ENCODE results near the gene FOXP1.

DNA sequence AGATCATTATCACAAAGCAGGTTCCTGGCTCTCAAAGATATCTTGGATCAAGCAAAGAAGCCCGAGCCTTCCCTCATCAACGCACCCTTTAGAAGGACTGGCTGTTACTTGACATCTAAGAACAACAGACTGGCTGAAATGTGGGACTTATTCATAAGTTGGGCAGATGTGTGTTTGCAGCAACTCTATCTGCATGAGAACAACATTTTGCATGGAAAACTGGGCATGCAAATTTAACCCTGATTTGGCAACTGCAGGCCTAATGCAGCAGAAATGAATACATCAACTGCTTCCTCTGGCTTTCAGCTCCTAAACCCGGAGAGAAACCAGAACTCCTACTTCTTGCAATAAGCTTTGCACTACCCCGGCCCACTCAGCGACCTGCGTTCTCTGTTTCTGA, 35.0 kb upstream of the FOXP1 start:
- TF ChIP-seq POLR2AphosphoS5 (IDR thresholded peaks at IDR 0.05; ENCODE audit: low read depth, low read length), result no peak
- TF ChIP-seq, protein P1, sequence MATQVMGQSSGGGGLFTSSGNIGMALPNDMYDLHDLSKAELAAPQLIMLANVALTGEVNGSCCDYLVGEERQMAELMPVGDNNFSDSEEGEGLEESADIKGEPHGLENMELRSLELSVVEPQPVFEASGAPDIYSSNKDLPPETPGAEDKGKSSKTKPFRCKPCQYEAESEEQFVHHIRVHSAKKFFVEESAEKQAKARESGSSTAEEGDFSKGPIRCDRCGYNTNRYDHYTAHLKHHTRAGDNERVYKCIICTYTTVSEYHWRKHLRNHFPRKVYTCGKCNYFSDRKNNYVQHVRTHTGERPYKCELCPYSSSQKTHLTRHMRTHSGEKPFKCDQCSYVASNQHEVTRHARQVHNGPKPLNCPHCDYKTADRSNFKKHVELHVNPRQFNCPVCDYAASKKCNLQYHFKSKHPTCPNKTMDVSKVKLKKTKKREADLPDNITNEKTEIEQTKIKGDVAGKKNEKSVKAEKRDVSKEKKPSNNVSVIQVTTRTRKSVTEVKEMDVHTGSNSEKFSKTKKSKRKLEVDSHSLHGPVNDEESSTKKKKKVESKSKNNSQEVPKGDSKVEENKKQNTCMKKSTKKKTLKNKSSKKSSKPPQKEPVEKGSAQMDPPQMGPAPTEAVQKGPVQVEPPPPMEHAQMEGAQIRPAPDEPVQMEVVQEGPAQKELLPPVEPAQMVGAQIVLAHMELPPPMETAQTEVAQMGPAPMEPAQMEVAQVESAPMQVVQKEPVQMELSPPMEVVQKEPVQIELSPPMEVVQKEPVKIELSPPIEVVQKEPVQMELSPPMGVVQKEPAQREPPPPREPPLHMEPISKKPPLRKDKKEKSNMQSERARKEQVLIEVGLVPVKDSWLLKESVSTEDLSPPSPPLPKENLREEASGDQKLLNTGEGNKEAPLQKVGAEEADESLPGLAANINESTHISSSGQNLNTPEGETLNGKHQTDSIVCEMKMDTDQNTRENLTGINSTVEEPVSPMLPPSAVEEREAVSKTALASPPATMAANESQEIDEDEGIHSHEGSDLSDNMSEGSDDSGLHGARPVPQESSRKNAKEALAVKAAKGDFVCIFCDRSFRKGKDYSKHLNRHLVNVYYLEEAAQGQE (IDR thresholded peaks at IDR 0.05; ENCODE audit: insufficient read depth in 1 of 2, low read depth in 2 of 2, low read length in 1 of 2), result no peak

Measured in Panc1 (cell line).